SK-N-SH (cell line): ENCODE data around the gene TNPO1. TPM values are rescaled to one million over a fixed set of nuclear protein-coding genes. Genes with fewer than 3 reads are reported as not detected.

Experiments used
- CTCF ChIA-PET: fragments of 300-600, 350-600 bp; formaldehyde crosslinking; extraction: SDS; loops from one replicate; lab custom pipeline; 2021; lab: Yijun Ruan, JAX
- POLR2A ChIA-PET: fragments of 350-600 bp; sonication (Branson Sonifier 250); formaldehyde crosslinking; extraction: SDS; loops from one replicate; lab custom pipeline; 2020; ENCODE audit warnings: antibody characterized with exemption, inconsistent platforms; lab: Yijun Ruan, JAX
- DNase-seq: peaks from one replicate; pipeline ENCODE4 v3.0.0; 2012
- H2AFZ ChIP-seq: fragments of 200-600 bp; sonication (generic); 2 replicates; pipeline ENCODE4 v1.8.1; 2016; ENCODE audit warnings: antibody characterized with exemption, mild to moderate bottlenecking, low read depth
- H3F3A ChIP-seq: fragments of 200-600 bp; sonication (generic); replicated peaks from 2 replicates; pipeline ENCODE3; 2016; ENCODE audit warnings: antibody characterized with exemption, mild to moderate bottlenecking; ENCODE audit not compliant: insufficient read depth
- H3K27ac ChIP-seq, 2 experiments: fragments of 200-500 bp in 1 of 2; fragments of 200-600 bp in 1 of 2; sonication (Bioruptor generic) in 1 of 2; sonication (generic), shearing (Covaris generic) in 1 of 2; 2 replicates each; pipeline versions ENCODE4 v1.5.1 to v1.6.1; 2014 to 2016; ENCODE audit warnings: low read depth in 2 of 2, inconsistent platforms in 1 of 2, low read length in 1 of 2, mild to moderate bottlenecking in 1 of 2, mixed read lengths in 1 of 2
- H3K27me3 ChIP-seq: fragments of 200-600 bp; sonication (generic), shearing (Covaris generic); 2 replicates; pipeline ENCODE4 v1.6.1; 2016; ENCODE audit warnings: mixed run types; ENCODE audit not compliant: insufficient read depth
- H3K36me3 ChIP-seq, 2 experiments: fragments of 200-500 bp in 1 of 2; fragments of 200-600 bp in 1 of 2; sonication (Bioruptor generic) in 1 of 2; sonication (generic) in 1 of 2; replicated peaks in 1 of 2; 2 replicates each; pipeline versions ENCODE3 to v1.5.1; 2014 to 2016; ENCODE audit warnings: low read length in 1 of 2, mild to moderate bottlenecking in 1 of 2; ENCODE audit not compliant: insufficient read depth in 2 of 2, control insufficient read depth in 1 of 2
- H3K4me1 ChIP-seq, 2 experiments: fragments of 200-500 bp in 1 of 2; fragments of 200-600 bp in 1 of 2; sonication (Bioruptor generic) in 1 of 2; sonication (generic), shearing (Covaris generic) in 1 of 2; 2 replicates each; pipeline versions ENCODE4 v1.5.1 to v1.6.1; 2014 to 2016; ENCODE audit warnings: low read depth in 1 of 2, low read length in 1 of 2, mixed run types in 1 of 2; ENCODE audit not compliant: insufficient read depth in 2 of 2, control insufficient read depth in 1 of 2
- H3K4me2 ChIP-seq: fragments of 200-600 bp; sonication (generic), shearing (Covaris generic); 2 replicates; pipeline ENCODE4 v1.6.1; 2017; ENCODE audit warnings: mixed run types
- H3K4me3 ChIP-seq, 2 experiments: fragments of 200-500 bp in 1 of 2; fragments of 200-600 bp in 1 of 2; sonication (Bioruptor generic) in 1 of 2; sonication (generic), shearing (Covaris generic) in 1 of 2; 2 replicates each; pipeline versions ENCODE4 v1.5.1 to v1.8.1; 2014 to 2016; ENCODE audit warnings: low read depth in 2 of 2, inconsistent platforms in 1 of 2, low read length in 1 of 2, mild to moderate bottlenecking in 1 of 2, mixed read lengths in 1 of 2, moderate library complexity in 1 of 2
- H3K79me2 ChIP-seq: fragments of 200-600 bp; sonication (generic); 2 replicates; pipeline ENCODE4 v1.8.1; 2017; ENCODE audit warnings: mild to moderate bottlenecking; ENCODE audit not compliant: insufficient read depth
- H3K9ac ChIP-seq: fragments of 200-600 bp; sonication (generic); 2 replicates; pipeline ENCODE4 v1.6.1; 2017; ENCODE audit warnings: mixed run types
- H3K9me2 ChIP-seq: fragments of 200-600 bp; sonication (generic); 2 replicates; pipeline ENCODE4 v1.6.1; 2017; ENCODE audit warnings: mixed run types
- H3K9me3 ChIP-seq: fragments of 200-600 bp; sonication (generic); 2 replicates; pipeline ENCODE4 v1.6.1; 2017; ENCODE audit warnings: mixed run types, mild to moderate bottlenecking, moderate library complexity
- H4K20me1 ChIP-seq: fragments of 200-600 bp; sonication (generic); 2 replicates; pipeline ENCODE4 v1.6.1; 2017; ENCODE audit warnings: mild to moderate bottlenecking, mixed run types; ENCODE audit not compliant: insufficient read depth
- CHD2 ChIP-seq: fragments of 150-350 bp; IDR thresholded peaks from 2 replicates; pipeline ENCODE4 v1.6.1; 2018; ENCODE audit warnings: low read length; ENCODE audit not compliant: partially characterized antibody
- ELF1 ChIP-seq: IDR thresholded peaks from 2 replicates; pipeline ENCODE4 v1.4.0; 2012
- EZH2phosphoT487 ChIP-seq: fragments of 200-600 bp; sonication (generic); IDR thresholded peaks from 2 replicates; pipeline ENCODE4 v1.6.1; 2017; ENCODE audit warnings: low read depth, mixed run types, mild to moderate bottlenecking, antibody characterized with exemption, moderate library complexity, borderline replicate concordance
- FOXJ3 ChIP-seq: sonication (generic); formaldehyde crosslinking; IDR thresholded peaks from 2 replicates; pipeline ENCODE4 v1.5.1; 2020; ENCODE audit warnings: mild to moderate bottlenecking, missing genetic modification reagents
- GABPA ChIP-seq: IDR thresholded peaks from 2 replicates; pipeline ENCODE4 v1.4.0; 2012; ENCODE audit warnings: low read depth, mild to moderate bottlenecking
- JUND ChIP-seq: IDR thresholded peaks from 2 replicates; pipeline ENCODE4 v1.4.0; 2012
- MEF2A ChIP-seq: IDR thresholded peaks from 2 replicates; pipeline ENCODE4 v1.4.0; 2012; ENCODE audit warnings: low read depth, borderline replicate concordance
- MXI1 ChIP-seq: IDR thresholded peaks from 2 replicates; pipeline ENCODE4 v1.6.1; 2012; ENCODE audit warnings: mild to moderate bottlenecking, low read depth, low read length, improper control_type of control experiment
- NFIC ChIP-seq: IDR thresholded peaks from 2 replicates; pipeline ENCODE4 v1.4.0; 2012; ENCODE audit warnings: borderline replicate concordance
- NRF1 ChIP-seq: IDR thresholded peaks from 2 replicates; pipeline ENCODE4 v1.6.1; 2012; ENCODE audit warnings: low read depth, mild to moderate bottlenecking, low read length
- RFX5 ChIP-seq: IDR thresholded peaks from 2 replicates; pipeline ENCODE4 v1.6.1; 2012; ENCODE audit warnings: mild to moderate bottlenecking, improper control_type of control experiment, low read length
- SMC3 ChIP-seq: IDR thresholded peaks from 2 replicates; pipeline ENCODE4 v1.6.1; 2012; ENCODE audit warnings: low read depth, low read length, improper control_type of control experiment
- TAF1 ChIP-seq: IDR thresholded peaks from 2 replicates; pipeline ENCODE4 v1.6.1; 2012; ENCODE audit warnings: low read depth, mild to moderate bottlenecking, low read length, moderate library complexity, borderline replicate concordance
- TCF12 ChIP-seq: IDR thresholded peaks from 2 replicates; pipeline ENCODE4 v1.4.0; 2012
- TEAD4 ChIP-seq: IDR thresholded peaks from 2 replicates; pipeline ENCODE4 v1.4.0; 2012; ENCODE audit warnings: mild to moderate bottlenecking, borderline replicate concordance; ENCODE audit not compliant: insufficient read depth
- WGBS: methylation state at CpG from one replicate; pipeline ENCODE4 v1.1.6; 2017; ENCODE audit warnings: low lambda C conversion rate; 5-methylcytosine and 5-hydroxymethylcytosine counted together
- polyA plus RNA-seq, 3 experiments: library from polyadenylated mRNA; depleted of rRNA; stranded (reverse); fragments of >200 nt; gene quantifications; 2 replicates each; pipeline ENCODE4 v1.2.3, GENCODE V29; 2012
- TF ChIP-seq, protein P1 (sequence below): IDR thresholded peaks from 2 replicates; pipeline ENCODE4 v1.4.0; 2012; ENCODE audit warnings: low read depth, borderline replicate concordance
- TF ChIP-seq, protein P2 (sequence below): fragments of 150-350 bp; IDR thresholded peaks from 2 replicates; pipeline ENCODE4 v1.6.1; 2017; ENCODE audit warnings: antibody characterized with exemption, low read length, low read depth, borderline replicate concordance
- TF ChIP-seq, protein P3 (sequence below): fragments of 200-600 bp; sonication (generic); IDR thresholded peaks from 2 replicates; pipeline ENCODE4 v1.6.1; 2017; ENCODE audit warnings: antibody characterized with exemption, mild to moderate bottlenecking, moderate library complexity
- TF ChIP-seq, protein P4 (sequence below): IDR thresholded peaks from 2 replicates; pipeline ENCODE4 v1.4.0; 2012; ENCODE audit warnings: low read depth
- TF ChIP-seq, protein P5 (sequence below): IDR thresholded peaks from 2 replicates; pipeline ENCODE4 v1.6.1; 2012; ENCODE audit warnings: mild to moderate bottlenecking, low read depth, low read length, moderate library complexity

The TNPO1 gene
- polyA plus RNA-seq, 1 of the 3 experiments (the other 2 are of a cell fraction): 19.9 TPM

DNA sequence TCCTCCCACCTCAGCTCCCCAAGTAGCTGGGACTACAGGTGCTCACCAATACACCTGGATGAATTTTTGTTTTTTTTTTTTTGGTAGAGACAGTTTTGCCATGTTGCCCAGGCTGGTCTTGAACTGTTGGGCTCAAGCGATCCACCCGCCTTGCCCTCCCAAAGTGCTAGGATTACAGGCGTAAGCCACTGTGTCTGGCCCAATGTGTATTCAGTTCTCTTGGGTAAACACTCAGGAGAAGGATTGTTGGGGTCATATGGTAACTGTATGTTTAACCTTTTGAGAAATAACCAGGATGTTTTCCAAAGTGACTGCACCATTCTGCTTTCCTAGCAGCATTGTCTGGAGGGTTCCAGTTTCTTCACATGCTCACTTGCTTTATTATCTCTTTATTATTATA, 67.4 kb downstream of the TNPO1 start:
- peaks cover 84 to 96% of the 10 kb centered on the region in 2 experiments for H3K36me3 ChIP-seq
- no peak for DNase-seq
- H3K79me2 ChIP-seq: peaks cover 63% of the 10 kb centered on the region
- ChIA-PET POLR2A (no interaction called here), CTCF (interaction anchor here (0.7 to 1.0 kb wide), 2 partner anchors 13 to 115 kb away, joined by 3 to 5 read pairs; no protein-coding TSS in a partner anchor)
- H2AFZ ChIP-seq: no peak overlapping the region
- H3K9me3 ChIP-seq: no peaks in the 10 kb centered on the region
- no peaks in the 10 kb centered on the region for H4K20me1 ChIP-seq
- peaks cover 0 to 4% of the 10 kb centered on the region in 2 experiments; a peak in 1 of 4 replicates for H3K4me1 ChIP-seq
- H3K9ac ChIP-seq: no peak overlapping the region
- no peak for TF ChIP-seq JUND
- TF ChIP-seq MEF2A: no peak
- TF ChIP-seq, all 33 proteins: peak for 0
- Histone ChIP-seq H3K27me3 (no peaks in the 10 kb centered on the region), H3K4me3 (no peak overlapping the region), H3K4me2 (no peak overlapping the region), H3K9me2 (no peaks in the 10 kb centered on the region), H3F3A (peaks cover 2% of the 10 kb centered on the region), H3K27ac (no peak overlapping the region)
- 100% methylated on average over 3 of the region's 3 CpGs for WGBS

- H3K27me3 ChIP-seq: no peaks in the 10 kb centered on the region
- peaks cover 0 to 4% of the 10 kb centered on the region in 2 experiments; a peak in 1 of 4 replicates for H3K4me1 ChIP-seq
- WGBS: 100% methylated on average over 1 of the region's 1 CpG
- no peak overlapping the region for H3K4me3 ChIP-seq
- H3K9me3 ChIP-seq: no peaks in the 10 kb centered on the region
- peaks cover 5% of the 10 kb centered on the region for H3F3A ChIP-seq
- peaks cover 63% of the 10 kb centered on the region for H3K79me2 ChIP-seq
- no peak overlapping the region for H2AFZ ChIP-seq
- peak overlapping the region in 1 of 2 experiments; percentile 37; a peak in 1 of 4 replicates for H3K27ac ChIP-seq
- no peaks in the 10 kb centered on the region for H4K20me1 ChIP-seq
- H3K4me2 ChIP-seq: no peak overlapping the region
- no peak overlapping the region for H3K9ac ChIP-seq
- H3K9me2 ChIP-seq: no peaks in the 10 kb centered on the region
- CTCF ChIA-PET: no interaction called here
- DNase-seq: no peak
- TF ChIP-seq EZH2phosphoT487: no peak
- TF ChIP-seq, protein P1, sequence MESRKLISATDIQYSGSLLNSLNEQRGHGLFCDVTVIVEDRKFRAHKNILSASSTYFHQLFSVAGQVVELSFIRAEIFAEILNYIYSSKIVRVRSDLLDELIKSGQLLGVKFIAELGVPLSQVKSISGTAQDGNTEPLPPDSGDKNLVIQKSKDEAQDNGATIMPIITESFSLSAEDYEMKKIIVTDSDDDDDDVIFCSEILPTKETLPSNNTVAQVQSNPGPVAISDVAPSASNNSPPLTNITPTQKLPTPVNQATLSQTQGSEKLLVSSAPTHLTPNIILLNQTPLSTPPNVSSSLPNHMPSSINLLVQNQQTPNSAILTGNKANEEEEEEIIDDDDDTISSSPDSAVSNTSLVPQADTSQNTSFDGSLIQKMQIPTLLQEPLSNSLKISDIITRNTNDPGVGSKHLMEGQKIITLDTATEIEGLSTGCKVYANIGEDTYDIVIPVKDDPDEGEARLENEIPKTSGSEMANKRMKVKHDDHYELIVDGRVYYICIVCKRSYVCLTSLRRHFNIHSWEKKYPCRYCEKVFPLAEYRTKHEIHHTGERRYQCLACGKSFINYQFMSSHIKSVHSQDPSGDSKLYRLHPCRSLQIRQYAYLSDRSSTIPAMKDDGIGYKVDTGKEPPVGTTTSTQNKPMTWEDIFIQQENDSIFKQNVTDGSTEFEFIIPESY: no peak
- TF ChIP-seq MXI1: no peak
- no peak for TF ChIP-seq NRF1
- TF ChIP-seq, protein P2, sequence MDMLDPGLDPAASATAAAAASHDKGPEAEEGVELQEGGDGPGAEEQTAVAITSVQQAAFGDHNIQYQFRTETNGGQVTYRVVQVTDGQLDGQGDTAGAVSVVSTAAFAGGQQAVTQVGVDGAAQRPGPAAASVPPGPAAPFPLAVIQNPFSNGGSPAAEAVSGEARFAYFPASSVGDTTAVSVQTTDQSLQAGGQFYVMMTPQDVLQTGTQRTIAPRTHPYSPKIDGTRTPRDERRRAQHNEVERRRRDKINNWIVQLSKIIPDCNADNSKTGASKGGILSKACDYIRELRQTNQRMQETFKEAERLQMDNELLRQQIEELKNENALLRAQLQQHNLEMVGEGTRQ: no peak
- no peak for TF ChIP-seq SMC3
- TF ChIP-seq NFIC: no peak
- TF ChIP-seq TEAD4: no peak
- TF ChIP-seq TCF12: no peak
- no peak for TF ChIP-seq CHD2
- no peak for TF ChIP-seq RFX5
- TF ChIP-seq FOXJ3 (CRISPR knock-in tag): no peak
- TF ChIP-seq, protein P3, sequence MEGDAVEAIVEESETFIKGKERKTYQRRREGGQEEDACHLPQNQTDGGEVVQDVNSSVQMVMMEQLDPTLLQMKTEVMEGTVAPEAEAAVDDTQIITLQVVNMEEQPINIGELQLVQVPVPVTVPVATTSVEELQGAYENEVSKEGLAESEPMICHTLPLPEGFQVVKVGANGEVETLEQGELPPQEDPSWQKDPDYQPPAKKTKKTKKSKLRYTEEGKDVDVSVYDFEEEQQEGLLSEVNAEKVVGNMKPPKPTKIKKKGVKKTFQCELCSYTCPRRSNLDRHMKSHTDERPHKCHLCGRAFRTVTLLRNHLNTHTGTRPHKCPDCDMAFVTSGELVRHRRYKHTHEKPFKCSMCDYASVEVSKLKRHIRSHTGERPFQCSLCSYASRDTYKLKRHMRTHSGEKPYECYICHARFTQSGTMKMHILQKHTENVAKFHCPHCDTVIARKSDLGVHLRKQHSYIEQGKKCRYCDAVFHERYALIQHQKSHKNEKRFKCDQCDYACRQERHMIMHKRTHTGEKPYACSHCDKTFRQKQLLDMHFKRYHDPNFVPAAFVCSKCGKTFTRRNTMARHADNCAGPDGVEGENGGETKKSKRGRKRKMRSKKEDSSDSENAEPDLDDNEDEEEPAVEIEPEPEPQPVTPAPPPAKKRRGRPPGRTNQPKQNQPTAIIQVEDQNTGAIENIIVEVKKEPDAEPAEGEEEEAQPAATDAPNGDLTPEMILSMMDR: no peak
- TF ChIP-seq, protein P4, sequence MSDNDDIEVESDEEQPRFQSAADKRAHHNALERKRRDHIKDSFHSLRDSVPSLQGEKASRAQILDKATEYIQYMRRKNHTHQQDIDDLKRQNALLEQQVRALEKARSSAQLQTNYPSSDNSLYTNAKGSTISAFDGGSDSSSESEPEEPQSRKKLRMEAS: no peak
- TF ChIP-seq, protein P5, sequence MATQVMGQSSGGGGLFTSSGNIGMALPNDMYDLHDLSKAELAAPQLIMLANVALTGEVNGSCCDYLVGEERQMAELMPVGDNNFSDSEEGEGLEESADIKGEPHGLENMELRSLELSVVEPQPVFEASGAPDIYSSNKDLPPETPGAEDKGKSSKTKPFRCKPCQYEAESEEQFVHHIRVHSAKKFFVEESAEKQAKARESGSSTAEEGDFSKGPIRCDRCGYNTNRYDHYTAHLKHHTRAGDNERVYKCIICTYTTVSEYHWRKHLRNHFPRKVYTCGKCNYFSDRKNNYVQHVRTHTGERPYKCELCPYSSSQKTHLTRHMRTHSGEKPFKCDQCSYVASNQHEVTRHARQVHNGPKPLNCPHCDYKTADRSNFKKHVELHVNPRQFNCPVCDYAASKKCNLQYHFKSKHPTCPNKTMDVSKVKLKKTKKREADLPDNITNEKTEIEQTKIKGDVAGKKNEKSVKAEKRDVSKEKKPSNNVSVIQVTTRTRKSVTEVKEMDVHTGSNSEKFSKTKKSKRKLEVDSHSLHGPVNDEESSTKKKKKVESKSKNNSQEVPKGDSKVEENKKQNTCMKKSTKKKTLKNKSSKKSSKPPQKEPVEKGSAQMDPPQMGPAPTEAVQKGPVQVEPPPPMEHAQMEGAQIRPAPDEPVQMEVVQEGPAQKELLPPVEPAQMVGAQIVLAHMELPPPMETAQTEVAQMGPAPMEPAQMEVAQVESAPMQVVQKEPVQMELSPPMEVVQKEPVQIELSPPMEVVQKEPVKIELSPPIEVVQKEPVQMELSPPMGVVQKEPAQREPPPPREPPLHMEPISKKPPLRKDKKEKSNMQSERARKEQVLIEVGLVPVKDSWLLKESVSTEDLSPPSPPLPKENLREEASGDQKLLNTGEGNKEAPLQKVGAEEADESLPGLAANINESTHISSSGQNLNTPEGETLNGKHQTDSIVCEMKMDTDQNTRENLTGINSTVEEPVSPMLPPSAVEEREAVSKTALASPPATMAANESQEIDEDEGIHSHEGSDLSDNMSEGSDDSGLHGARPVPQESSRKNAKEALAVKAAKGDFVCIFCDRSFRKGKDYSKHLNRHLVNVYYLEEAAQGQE: no peak
- TF ChIP-seq TAF1: no peak
- TF ChIP-seq GABPA: no peak
- no peak for TF ChIP-seq ELF1
- POLR2A ChIA-PET: no interaction called here
- peaks cover 83 to 94% of the 10 kb centered on the region in 2 experiments for H3K36me3 ChIP-seq
These were observed 68.4 kb downstream of the TNPO1 start for GRCh38 chr5:72884892-72885291.
